HepG2 (cell line): ENCODE results near the gene B4GALT5. TPM values are rescaled to one million over a fixed set of nuclear protein-coding genes. Genes with fewer than 3 reads are reported as not detected.

Experiments
- AHR ChIP-seq: IDR thresholded peaks from 2 replicates; pipeline ENCODE4 v1.6.1; 2018; ENCODE audit warnings: missing genetic modification reagents, missing compliant biosample characterization
- EEA1 ChIP-seq: sonication (generic); formaldehyde crosslinking; IDR thresholded peaks from 2 replicates; pipeline ENCODE4 v1.5.1; 2020; ENCODE audit warnings: mild to moderate bottlenecking, missing genetic modification reagents, borderline replicate concordance
- GLI4 ChIP-seq: sonication (generic); formaldehyde crosslinking; IDR thresholded peaks from 2 replicates; pipeline ENCODE4 v1.5.1; 2020; ENCODE audit warnings: missing genetic modification reagents, mild to moderate bottlenecking, moderate library complexity, borderline replicate concordance
- HMGA1 ChIP-seq: sonication (generic); formaldehyde crosslinking; conservative IDR thresholded peaks from 2 replicates; pipeline ENCODE4 v1.4.0; 2020; ENCODE audit warnings: missing genetic modification reagents
- NCOA1 ChIP-seq: sonication (generic); formaldehyde crosslinking; IDR thresholded peaks from 2 replicates; pipeline ENCODE4 v1.9.0; 2021; ENCODE audit warnings: missing genetic modification reagents
- NFE2L1 ChIP-seq: sonication (generic); formaldehyde crosslinking; IDR thresholded peaks from 2 replicates; pipeline ENCODE4 v1.4.0; 2020; ENCODE audit warnings: missing genetic modification reagents, mild to moderate bottlenecking, borderline replicate concordance
- PATZ1 ChIP-seq: sonication (generic); formaldehyde crosslinking; IDR thresholded peaks from 2 replicates; pipeline ENCODE4 v1.4.0; 2020; ENCODE audit warnings: missing genetic modification reagents
- RAD51 ChIP-seq: fragments of 450-650 bp; IDR thresholded peaks from 2 replicates; pipeline ENCODE4 v1.6.1; 2016; ENCODE audit warnings: borderline replicate concordance
- RNF2 ChIP-seq: fragments of 450-650 bp; conservative IDR thresholded peaks from 2 replicates; pipeline ENCODE4 v1.6.1; 2016; ENCODE audit warnings: low read depth
- SKI ChIP-seq: fragments of 450-650 bp; IDR thresholded peaks from one replicate; pipeline ENCODE4 v1.6.1; 2018; ENCODE audit warnings: mild to moderate bottlenecking; ENCODE audit not compliant: partially characterized antibody
- SP140L ChIP-seq: sonication (generic); formaldehyde crosslinking; IDR thresholded peaks from 2 replicates; pipeline ENCODE4 v1.4.0; 2020; ENCODE audit warnings: missing genetic modification reagents, borderline replicate concordance
- TOE1 ChIP-seq: sonication (generic); formaldehyde crosslinking; IDR thresholded peaks from 2 replicates; pipeline ENCODE4 v1.4.0; 2020; ENCODE audit warnings: mild to moderate bottlenecking, missing genetic modification reagents
- ZBTB44 ChIP-seq: sonication (generic); formaldehyde crosslinking; IDR thresholded peaks from 2 replicates; pipeline ENCODE4 v1.4.0; 2020; ENCODE audit warnings: missing genetic modification reagents
- ZNF180 ChIP-seq: sonication (generic); formaldehyde crosslinking; IDR thresholded peaks from 2 replicates; pipeline ENCODE4 v1.4.0; 2020; ENCODE audit warnings: low read depth, missing genetic modification reagents, borderline replicate concordance
- ZNF251 ChIP-seq: sonication (generic); formaldehyde crosslinking; IDR thresholded peaks from 2 replicates; pipeline ENCODE4 v1.9.0; 2021; ENCODE audit warnings: mild to moderate bottlenecking, missing genetic modification reagents
- ZNF263 ChIP-seq: sonication (generic); formaldehyde crosslinking; IDR thresholded peaks from 2 replicates; pipeline ENCODE4 v1.4.0; 2020; ENCODE audit warnings: missing genetic modification reagents
- ZNF30 ChIP-seq: sonication (generic); formaldehyde crosslinking; IDR thresholded peaks from 2 replicates; pipeline ENCODE4 v1.5.0; 2020; ENCODE audit warnings: mild to moderate bottlenecking, missing genetic modification reagents
- ZNF572 ChIP-seq: sonication (generic); formaldehyde crosslinking; IDR thresholded peaks from 2 replicates; pipeline ENCODE4 v1.5.1; 2020; ENCODE audit warnings: mild to moderate bottlenecking, missing genetic modification reagents
- ZNF598 ChIP-seq: sonication (generic); formaldehyde crosslinking; IDR thresholded peaks from 2 replicates; pipeline ENCODE4 v1.5.1; 2020; ENCODE audit warnings: mild to moderate bottlenecking, missing genetic modification reagents, borderline replicate concordance
- ZSCAN9 ChIP-seq: IDR thresholded peaks from 2 replicates; pipeline ENCODE4 v1.6.1; 2016; ENCODE audit warnings: borderline replicate concordance
- polyA plus RNA-seq, 8 experiments: library from polyadenylated mRNA; depleted of rRNA in 3 of 8; stranded (reverse) in 7 of 8; unstranded in 1 of 8; fragments of >200 nt; fragmentation: Illumina TruSeq in 4 of 8; extraction: Trizol in 4 of 8; gene quantifications; 2 replicates each; pipeline versions ENCODE4 v1.2.1 to v1.2.3, GENCODE V29; 2011 to 2016; ENCODE audit warnings: low read depth in 4 of 8, missing spikeins in 1 of 8, mixed read lengths in 1 of 8; ENCODE audit not compliant: insufficient read depth in 1 of 8
- total RNA-seq, 5 experiments: library from RNA; depleted of rRNA; stranded (reverse); fragments of >200 nt; fragmentation: Illumina TruSeq; extraction: Trizol; gene quantifications; 2 replicates each; pipeline ENCODE4 v1.2.3, GENCODE V29; 2016; ENCODE audit warnings: low read depth in 1 of 5
- TF ChIP-seq, protein P1 (sequence below): sonication (generic); formaldehyde crosslinking; IDR thresholded peaks from 2 replicates; pipeline ENCODE4 v1.8.0; 2022; ENCODE audit warnings: low read depth, missing genetic modification reagents
- TF ChIP-seq, protein P2 (sequence below): sonication (generic); formaldehyde crosslinking; IDR thresholded peaks from 2 replicates; pipeline ENCODE4 v1.8.0; 2023; ENCODE audit warnings: mild to moderate bottlenecking, missing genetic modification reagents
- TF ChIP-seq, protein P3 (sequence below): IDR thresholded peaks from 2 replicates; pipeline ENCODE4 v1.6.1; 2016; ENCODE audit warnings: low read depth, borderline replicate concordance

Gene B4GALT5
- total and polyA plus RNA-seq, 2 of the 13 experiments (the other 11 are each of a cell fraction or from before 2014, with no cell fraction given), result 27.3 to 30.9 TPM

GRCh38 chr20:49713753-49714712 lies at the start of gene B4GALT5 (continued):
- TF ChIP-seq GLI4 (CRISPR knock-in tag) (no peak), RAD51 (no peak), PATZ1 (peak; percentile 82), AHR (CRISPR knock-in tag) (peak; percentile 56; the same call in 1 of the 2 replicates), ZNF572 (CRISPR knock-in tag) (peak; percentile 75; the same call in 1 of the 2 replicates), NCOA1 (CRISPR knock-in tag) (0 out of 2 replicates have a peak, but pooled peaks have one; percentile 2), ZNF180 (CRISPR knock-in tag) (no peak), ZNF251 (CRISPR knock-in tag) (no peak), SKI (no peak), HMGA1 (CRISPR knock-in tag) (no peak), SP140L (CRISPR knock-in tag) (peak; percentile 72; the same call in 1 of the 2 replicates), ZNF598 (CRISPR knock-in tag) (peak; percentile 29; the same call in 1 of the 2 replicates), ZNF263 (no peak), TOE1 (no peak; the same call in 1 of the 2 replicates), ZBTB44 (CRISPR knock-in tag) (peak; percentile 59; the same call in 1 of the 2 replicates), ZNF30 (CRISPR knock-in tag) (no peak), EEA1 (CRISPR knock-in tag) (no peak), NFE2L1 (CRISPR knock-in tag) (no peak), ZSCAN9 (0 out of 2 replicates have a peak, but pooled peaks have one; percentile 19), RNF2 (0 out of 2 replicates have a peak, but pooled peaks have one; percentile 14)
- TF ChIP-seq, protein P1, sequence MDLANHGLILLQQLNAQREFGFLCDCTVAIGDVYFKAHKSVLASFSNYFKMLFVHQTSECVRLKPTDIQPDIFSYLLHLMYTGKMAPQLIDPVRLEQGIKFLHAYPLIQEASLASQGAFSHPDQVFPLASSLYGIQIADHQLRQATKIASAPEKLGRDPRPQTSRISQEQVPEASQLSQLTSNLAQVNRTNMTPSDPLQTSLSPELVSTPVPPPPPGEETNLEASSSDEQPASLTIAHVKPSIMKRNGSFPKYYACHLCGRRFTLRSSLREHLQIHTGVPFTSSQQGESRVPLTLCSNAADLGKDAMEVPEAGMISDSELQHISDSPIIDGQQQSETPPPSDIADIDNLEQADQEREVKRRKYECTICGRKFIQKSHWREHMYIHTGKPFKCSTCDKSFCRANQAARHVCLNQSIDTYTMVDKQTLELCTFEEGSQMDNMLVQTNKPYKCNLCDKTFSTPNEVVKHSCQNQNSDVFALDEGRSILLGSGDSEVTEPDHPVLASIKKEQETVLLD (CRISPR knock-in tag), result peak; percentile 66; the same call in 1 of the 2 replicates
- TF ChIP-seq, protein P2, sequence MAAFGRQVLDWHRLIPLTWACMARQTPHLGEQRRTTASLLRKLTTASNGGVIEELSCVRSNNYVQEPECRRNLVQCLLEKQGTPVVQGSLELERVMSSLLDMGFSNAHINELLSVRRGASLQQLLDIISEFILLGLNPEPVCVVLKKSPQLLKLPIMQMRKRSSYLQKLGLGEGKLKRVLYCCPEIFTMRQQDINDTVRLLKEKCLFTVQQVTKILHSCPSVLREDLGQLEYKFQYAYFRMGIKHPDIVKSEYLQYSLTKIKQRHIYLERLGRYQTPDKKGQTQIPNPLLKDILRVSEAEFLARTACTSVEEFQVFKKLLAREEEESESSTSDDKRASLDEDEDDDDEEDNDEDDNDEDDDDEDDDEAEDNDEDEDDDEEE (CRISPR knock-in tag), result 0 out of 2 replicates have a peak, but pooled peaks have one; percentile 58
- TF ChIP-seq, protein P3, sequence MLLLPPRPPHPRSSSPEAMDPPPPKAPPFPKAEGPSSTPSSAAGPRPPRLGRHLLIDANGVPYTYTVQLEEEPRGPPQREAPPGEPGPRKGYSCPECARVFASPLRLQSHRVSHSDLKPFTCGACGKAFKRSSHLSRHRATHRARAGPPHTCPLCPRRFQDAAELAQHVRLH (CRISPR knock-in tag), result 0 out of 2 replicates have a peak, but pooled peaks have one; percentile 77
